Keratinocyte (primary cell): ENCODE results near the gene NTSR1.

ENCODE experiments used
- EZH2 ChIP-seq: IDR thresholded peaks from one replicate; pipeline ENCODE4 v1.6.1; 2012; ENCODE audit warnings: inconsistent platforms, mild to moderate bottlenecking, low read length, moderate library complexity
- TF ChIP-seq, protein P1 (sequence below), 3 experiments: IDR thresholded peaks in 1 of 3; conservative IDR thresholded peaks in 1 of 3; optimal IDR thresholded peaks in 1 of 3; 2 replicates in 2 of 3; 3 replicates in 1 of 3; pipeline versions ENCODE3 to v1.5.1; 2011; ENCODE audit warnings: low read length in 3 of 3, mild to moderate bottlenecking in 3 of 3, moderate library complexity in 2 of 3, control low read depth in 1 of 3, inconsistent platforms in 1 of 3; ENCODE audit not compliant: insufficient read depth in 2 of 3; ENCODE audit errors: extremely low read depth in 1 of 3

DNA sequence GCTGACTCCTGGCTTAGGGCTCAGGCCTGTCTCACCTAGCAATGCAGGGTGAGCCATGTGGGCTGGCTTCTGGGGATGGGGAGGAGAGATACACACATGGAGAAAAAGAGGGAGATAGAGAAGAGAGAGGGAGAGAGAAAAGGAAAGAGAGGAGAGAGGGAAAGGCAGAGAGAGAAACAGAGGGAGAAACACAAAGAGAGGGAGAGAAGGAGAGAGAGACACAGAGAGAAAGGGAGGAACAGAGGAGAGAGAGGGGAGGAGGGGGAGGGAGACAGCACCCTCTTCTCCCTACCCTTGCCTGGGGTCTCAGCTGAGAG lies 24.8 kb downstream of the NTSR1 start:
- TF ChIP-seq EZH2: no peak
- TF ChIP-seq, protein P1, sequence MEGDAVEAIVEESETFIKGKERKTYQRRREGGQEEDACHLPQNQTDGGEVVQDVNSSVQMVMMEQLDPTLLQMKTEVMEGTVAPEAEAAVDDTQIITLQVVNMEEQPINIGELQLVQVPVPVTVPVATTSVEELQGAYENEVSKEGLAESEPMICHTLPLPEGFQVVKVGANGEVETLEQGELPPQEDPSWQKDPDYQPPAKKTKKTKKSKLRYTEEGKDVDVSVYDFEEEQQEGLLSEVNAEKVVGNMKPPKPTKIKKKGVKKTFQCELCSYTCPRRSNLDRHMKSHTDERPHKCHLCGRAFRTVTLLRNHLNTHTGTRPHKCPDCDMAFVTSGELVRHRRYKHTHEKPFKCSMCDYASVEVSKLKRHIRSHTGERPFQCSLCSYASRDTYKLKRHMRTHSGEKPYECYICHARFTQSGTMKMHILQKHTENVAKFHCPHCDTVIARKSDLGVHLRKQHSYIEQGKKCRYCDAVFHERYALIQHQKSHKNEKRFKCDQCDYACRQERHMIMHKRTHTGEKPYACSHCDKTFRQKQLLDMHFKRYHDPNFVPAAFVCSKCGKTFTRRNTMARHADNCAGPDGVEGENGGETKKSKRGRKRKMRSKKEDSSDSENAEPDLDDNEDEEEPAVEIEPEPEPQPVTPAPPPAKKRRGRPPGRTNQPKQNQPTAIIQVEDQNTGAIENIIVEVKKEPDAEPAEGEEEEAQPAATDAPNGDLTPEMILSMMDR (optimal IDR thresholded peaks at IDR 0.05 in 1 of 3, IDR thresholded peaks at IDR 0.05 in 1 of 3, conservative IDR thresholded peaks at IDR 0.05 in 1 of 3; ENCODE audit: extremely low read depth in 1 of 3, insufficient read depth in 2 of 3, low read length in 3 of 3): no peak
